Right atrium auricular region (tissue), 2 donors: Measurements from ENCODE around the gene UBE2E1. TPM values are rescaled to one million over a fixed set of nuclear protein-coding genes. Genes with fewer than 3 reads are reported as not detected.

Source experiments
- DNase-seq: peaks from one replicate; pipeline ENCODE4 v3.0.0-alpha.2; 2019; ENCODE audit warnings: low spot score
- H3K27ac ChIP-seq, 2 donors: fragments of 200-600 bp; sonication (generic); 1 replicate in 1 of 2; 2 replicates in 1 of 2; pipeline ENCODE4 v1.5.1; 2016 to 2019
- H3K27me3 ChIP-seq, 2 donors: fragments of 200-600 bp; sonication (generic); one replicate each; pipeline versions ENCODE4 v1.5.1 to v1.6.0; 2017 to 2019
- H3K36me3 ChIP-seq: fragments of 200-600 bp; sonication (generic); one replicate; pipeline ENCODE4 v1.5.1; 2016
- H3K4me1 ChIP-seq, 2 donors: fragments of 200-600 bp; sonication (generic); one replicate each; pipeline versions ENCODE4 v1.5.1 to v1.6.0; 2017 to 2019
- H3K4me3 ChIP-seq, 2 donors: fragments of 200-600 bp; sonication (generic); 1 replicate in 1 of 2; 2 replicates in 1 of 2; pipeline ENCODE4 v1.5.1; 2017 to 2019; ENCODE audit warnings: mild to moderate bottlenecking in 1 of 2, moderate library complexity in 1 of 2
- H3K9me3 ChIP-seq, 2 donors: fragments of 200-600 bp; sonication (generic); one replicate each; pipeline ENCODE4 v1.5.1; 2019
- total RNA-seq, 2 donors: library from RNA; depleted of rRNA; stranded (reverse); fragments of >200 nt; gene quantifications; one replicate each; pipeline ENCODE4 v1.1.0, GENCODE V29; 2016
- TF ChIP-seq, protein P1 (sequence below), 2 donors: fragments of 200-600 bp; sonication (generic); IDR thresholded peaks; one replicate each; pipeline ENCODE4 v1.5.1; 2019; ENCODE audit warnings: antibody characterized with exemption in 2 of 2

UBE2E1 gene
- total RNA-seq, 2 donors from 2014 or later, result 30.8 to 41.4 TPM

DNA sequence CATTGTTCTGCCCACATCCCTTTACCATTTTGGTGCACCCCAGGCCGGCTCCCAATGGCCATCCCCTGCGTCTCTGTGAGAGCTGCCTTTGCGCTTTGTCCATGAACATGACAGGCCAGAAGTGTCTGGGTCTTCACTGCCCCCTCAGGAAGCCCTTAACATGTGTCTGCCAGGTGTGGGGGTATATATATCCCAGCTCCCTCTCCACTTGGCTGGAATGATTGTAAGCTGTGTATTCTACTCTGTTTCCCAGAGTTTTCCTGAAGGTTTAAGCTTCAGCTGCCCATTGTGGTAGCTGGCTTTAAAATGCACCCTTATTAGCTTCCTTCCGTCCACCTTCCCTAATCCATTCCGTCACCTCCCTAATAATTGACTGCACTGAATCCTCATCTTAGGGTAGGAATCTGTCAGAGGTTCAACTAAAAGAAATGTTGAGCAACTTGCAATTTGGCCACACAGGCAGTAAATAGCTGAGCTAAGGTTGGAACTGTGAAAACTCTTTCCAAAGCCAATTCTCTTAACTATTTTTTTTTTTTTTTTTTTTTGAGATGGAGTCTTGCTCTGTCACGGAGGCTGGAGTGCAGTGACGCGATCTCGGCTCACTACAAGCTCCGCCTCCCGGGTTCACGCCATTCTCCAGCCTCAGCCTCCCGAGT is 30.4 kb upstream of the UBE2E1 start:
- H3K4me1 ChIP-seq, result no peaks in the 10 kb centered on the region
- H3K9me3 ChIP-seq, result no peaks in the 10 kb centered on the region
- no peaks in the 10 kb centered on the region for H3K36me3 ChIP-seq
- no peak overlapping the region for H3K4me3 ChIP-seq
- no peak for DNase-seq
- H3K27ac ChIP-seq, result no peak overlapping the region
- TF ChIP-seq, protein P1, sequence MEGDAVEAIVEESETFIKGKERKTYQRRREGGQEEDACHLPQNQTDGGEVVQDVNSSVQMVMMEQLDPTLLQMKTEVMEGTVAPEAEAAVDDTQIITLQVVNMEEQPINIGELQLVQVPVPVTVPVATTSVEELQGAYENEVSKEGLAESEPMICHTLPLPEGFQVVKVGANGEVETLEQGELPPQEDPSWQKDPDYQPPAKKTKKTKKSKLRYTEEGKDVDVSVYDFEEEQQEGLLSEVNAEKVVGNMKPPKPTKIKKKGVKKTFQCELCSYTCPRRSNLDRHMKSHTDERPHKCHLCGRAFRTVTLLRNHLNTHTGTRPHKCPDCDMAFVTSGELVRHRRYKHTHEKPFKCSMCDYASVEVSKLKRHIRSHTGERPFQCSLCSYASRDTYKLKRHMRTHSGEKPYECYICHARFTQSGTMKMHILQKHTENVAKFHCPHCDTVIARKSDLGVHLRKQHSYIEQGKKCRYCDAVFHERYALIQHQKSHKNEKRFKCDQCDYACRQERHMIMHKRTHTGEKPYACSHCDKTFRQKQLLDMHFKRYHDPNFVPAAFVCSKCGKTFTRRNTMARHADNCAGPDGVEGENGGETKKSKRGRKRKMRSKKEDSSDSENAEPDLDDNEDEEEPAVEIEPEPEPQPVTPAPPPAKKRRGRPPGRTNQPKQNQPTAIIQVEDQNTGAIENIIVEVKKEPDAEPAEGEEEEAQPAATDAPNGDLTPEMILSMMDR (IDR thresholded peaks at IDR 0.05), result no peak
- H3K27me3 ChIP-seq, result no peaks in the 10 kb centered on the region

GRCh38 chr3:23776352-23776891 is 29.3 kb upstream of the UBE2E1 start:
- no peaks in the 10 kb centered on the region for H3K27me3 ChIP-seq
- peak overlapping the region; percentile 42 to 48 for H3K27ac ChIP-seq
- H3K36me3 ChIP-seq, result no peaks in the 10 kb centered on the region
- H3K4me1 ChIP-seq, result no peaks in the 10 kb centered on the region
- H3K4me3 ChIP-seq, result no peak overlapping the region
- DNase-seq, result no peak
- H3K9me3 ChIP-seq, result no peaks in the 10 kb centered on the region
- TF ChIP-seq, protein P1 (IDR thresholded peaks at IDR 0.05), result no peak

DNA sequence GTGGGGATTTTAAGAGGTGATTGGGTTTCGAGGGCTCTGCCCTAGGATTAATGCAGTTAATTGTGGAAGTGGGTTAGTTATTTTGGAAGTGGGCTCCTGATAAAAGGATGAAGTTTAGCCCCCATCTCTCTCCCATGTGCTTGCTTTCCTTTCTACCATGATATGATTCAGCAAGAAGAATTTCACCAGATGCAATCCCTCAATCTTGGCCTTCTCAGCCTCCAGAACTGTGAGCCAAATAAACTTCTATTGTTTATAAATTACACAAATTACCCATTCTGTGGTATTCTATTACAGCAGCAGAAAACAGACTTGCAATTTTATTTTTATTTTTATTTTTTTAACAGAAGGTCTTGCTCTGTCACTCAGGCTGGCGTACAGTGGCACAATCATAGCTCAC is 27.3 kb upstream of the UBE2E1 start:
- H3K27me3 ChIP-seq, result no peaks in the 10 kb centered on the region
- no peaks in the 10 kb centered on the region for H3K4me1 ChIP-seq
- TF ChIP-seq, protein P1 (IDR thresholded peaks at IDR 0.05), result no peak
- no peaks in the 10 kb centered on the region for H3K36me3 ChIP-seq
- H3K9me3 ChIP-seq, result no peaks in the 10 kb centered on the region
- DNase-seq, result no peak
- no peak overlapping the region for H3K4me3 ChIP-seq
- no peak overlapping the region for H3K27ac ChIP-seq

DNA sequence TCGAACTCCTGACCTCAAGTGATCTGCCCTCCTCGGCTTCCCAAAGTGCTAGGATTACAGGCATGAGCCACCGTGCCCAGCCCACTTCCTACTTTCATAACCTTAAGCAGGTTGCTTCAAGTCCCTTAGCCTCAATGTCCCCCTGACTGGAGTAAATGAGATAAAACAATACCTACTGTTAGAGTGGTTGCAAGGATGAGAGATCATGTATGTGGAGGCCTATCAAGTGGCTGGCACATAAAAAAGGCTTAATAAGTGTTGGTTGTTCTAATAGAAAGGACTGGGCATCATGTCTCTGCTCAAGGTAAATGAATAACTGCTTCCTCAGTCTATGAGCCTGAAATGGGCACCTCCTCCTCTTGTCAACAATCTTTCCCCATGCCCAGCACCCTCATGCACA is 25.9 kb upstream of the UBE2E1 start:
- no peak for DNase-seq
- Histone ChIP-seq H3K27me3 (no peaks in the 10 kb centered on the region), H3K9me3 (no peaks in the 10 kb centered on the region), H3K27ac (no peak overlapping the region), H3K36me3 (no peaks in the 10 kb centered on the region), H3K4me3 (no peak overlapping the region), H3K4me1 (no peaks in the 10 kb centered on the region)
- TF ChIP-seq, protein P1 (IDR thresholded peaks at IDR 0.05), result no peak

- Histone ChIP-seq H3K9me3 (no peaks in the 10 kb centered on the region), H3K36me3 (no peaks in the 10 kb centered on the region), H3K4me1 (no peaks in the 10 kb centered on the region), H3K27ac (no peak overlapping the region), H3K27me3 (no peaks in the 10 kb centered on the region), H3K4me3 (no peak overlapping the region)
- no peak for DNase-seq
- TF ChIP-seq, protein P1 (IDR thresholded peaks at IDR 0.05), result no peak
Observed at GRCh38 chr3:23781051-23781450, 24.7 kb upstream of the UBE2E1 start.

DNA sequence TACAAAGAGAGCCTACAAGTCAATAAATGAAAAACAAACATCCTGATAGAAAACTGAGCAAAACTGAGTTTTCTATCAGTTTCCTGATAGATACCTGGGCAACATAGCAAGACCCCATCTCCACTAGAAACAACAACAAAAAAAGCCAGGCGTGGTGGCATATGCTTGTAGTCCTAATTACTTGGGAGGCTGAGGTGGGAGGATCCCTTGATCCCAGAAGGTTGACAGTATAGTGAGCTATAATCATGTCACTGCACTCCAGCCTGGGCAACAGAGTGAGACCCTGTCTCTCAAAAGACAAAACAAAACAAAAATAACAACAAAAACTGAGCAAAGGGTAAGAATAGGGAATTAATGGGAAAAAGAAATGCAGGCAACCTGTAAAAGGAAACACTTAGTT is 23.9 kb upstream of the UBE2E1 start:
- H3K27ac ChIP-seq, result no peak overlapping the region
- DNase-seq, result no peak
- TF ChIP-seq, protein P1 (IDR thresholded peaks at IDR 0.05), result no peak
- no peak overlapping the region for H3K4me3 ChIP-seq
- H3K4me1 ChIP-seq, result no peaks in the 10 kb centered on the region
- H3K27me3 ChIP-seq, result no peaks in the 10 kb centered on the region
- H3K36me3 ChIP-seq, result no peaks in the 10 kb centered on the region
- H3K9me3 ChIP-seq, result no peaks in the 10 kb centered on the region
